PFSK-1 (cell line): ENCODE results near the gene TRIM44.

Experiments used
- FOXP2 ChIP-seq: optimal IDR thresholded peaks from 2 replicates; pipeline ENCODE3; 2011; ENCODE audit warnings: borderline replicate concordance, control low read depth, inconsistent platforms; ENCODE audit not compliant: insufficient read depth; ENCODE audit errors: extremely low read length, extremely low read depth
- POLR2AphosphoS5 ChIP-seq: IDR thresholded peaks from 2 replicates; pipeline ENCODE4 v1.6.1; 2012; ENCODE audit warnings: low read depth, mild to moderate bottlenecking, control low read depth, low read length, moderate library complexity
- SIN3A ChIP-seq: IDR thresholded peaks from 2 replicates; pipeline ENCODE4 v1.6.1; 2012; ENCODE audit warnings: mild to moderate bottlenecking, low read length, moderate library complexity, borderline replicate concordance; ENCODE audit not compliant: insufficient read depth
- TAF1 ChIP-seq: IDR thresholded peaks from 2 replicates; pipeline ENCODE4 v1.6.1; 2012; ENCODE audit warnings: low read length, control low read depth, borderline replicate concordance; ENCODE audit not compliant: insufficient read depth

DNA sequence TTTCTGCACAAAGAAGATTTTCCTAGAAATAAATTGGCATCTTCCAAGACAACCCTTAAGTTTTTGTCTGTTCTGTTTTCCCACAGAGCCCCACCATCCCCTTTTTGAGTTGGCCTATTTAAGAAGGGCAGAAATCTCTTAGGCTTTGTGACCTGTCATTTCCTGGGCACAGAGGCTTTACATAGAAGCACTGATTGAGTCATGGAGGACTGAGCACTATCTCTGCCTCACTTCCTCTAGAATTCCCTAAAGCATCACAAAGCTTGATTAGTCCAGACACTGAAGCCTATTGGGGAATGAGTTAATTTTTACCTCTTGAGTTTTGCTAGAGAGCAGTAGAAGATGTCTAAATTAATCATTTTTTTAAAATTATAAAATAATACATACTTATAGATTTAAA, 25.4 kb downstream of the TRIM44 start:
- no peak for TF ChIP-seq SIN3A
- no peak for TF ChIP-seq TAF1
- no peak for TF ChIP-seq POLR2AphosphoS5
- TF ChIP-seq FOXP2: no peak
